Immature natural killer cell (primary cell): Measurements from ENCODE around the gene ZNF683. TPM values are rescaled to one million over a fixed set of nuclear protein-coding genes. Genes with fewer than 3 reads are reported as not detected.
"Not testable (repeated sequence)": the region's sequence is repeated elsewhere in the genome, so short reads cannot be mapped to it uniquely, and the experiment has no call there.

ENCODE experiments used
- DNase-seq, 3 donors: peaks; one replicate each; pipeline ENCODE4 v3.0.0; 2022; ENCODE audit warnings: mixed read lengths in 1 of 3
- H3K27ac Mint-ChIP-seq, 6 donors: one replicate each; pipeline ENCODE4 v1.8.0; 2020; ENCODE audit warnings: mixed read lengths in 6 of 6, mild to moderate bottlenecking in 5 of 6, inconsistent platforms in 4 of 6, moderate library complexity in 3 of 6
- H3K27me3 Mint-ChIP-seq, 3 donors: one replicate each; pipeline ENCODE4 v1.8.0; 2020 to 2021; ENCODE audit warnings: low read depth in 3 of 3, mild to moderate bottlenecking in 3 of 3, mixed read lengths in 3 of 3, moderate library complexity in 3 of 3, inconsistent platforms in 1 of 3
- H3K36me3 Mint-ChIP-seq, 3 donors: one replicate each; pipeline ENCODE4 v1.8.0; 2020; ENCODE audit warnings: mixed read lengths in 3 of 3, inconsistent platforms in 2 of 3, mild to moderate bottlenecking in 2 of 3
- H3K4me1 Mint-ChIP-seq, 2 donors: one replicate each; pipeline ENCODE4 v1.8.0; 2020; ENCODE audit warnings: inconsistent platforms in 2 of 2, mild to moderate bottlenecking in 2 of 2, mixed read lengths in 2 of 2, moderate library complexity in 1 of 2
- H3K4me3 Mint-ChIP-seq, 5 donors: one replicate each; pipeline ENCODE4 v1.8.0; 2020; ENCODE audit warnings: mild to moderate bottlenecking in 5 of 5, mixed read lengths in 5 of 5, inconsistent platforms in 3 of 5, moderate library complexity in 3 of 5
- H3K9me3 Mint-ChIP-seq, 6 donors: one replicate each; pipeline ENCODE4 v1.8.0; 2020; ENCODE audit warnings: mild to moderate bottlenecking in 6 of 6, mixed read lengths in 6 of 6, inconsistent platforms in 4 of 6, moderate library complexity in 3 of 6
- polyA plus RNA-seq, 3 donors: library from polyadenylated mRNA; unstranded; fragments of 300-500 nt; fragmentation: Illumina TruSeq; gene quantifications; one replicate each; pipeline ENCODE4 v1.2.3, GENCODE V29; 2021

Gene ZNF683
- polyA plus RNA-seq, 3 donors from 2014 or later: 4.1 to 61.3 (median 24.2) TPM

GRCh38 chr1:26403656-26404055 lies 31.1 kb upstream of the ZNF683 start:
- DNase-seq: no peak
- Mint-ChIP-seq H3K4me1 (peaks cover 2 to 4% of the 10 kb centered on the region in 2 donors), H3K36me3 (no peaks in the 10 kb centered on the region), H3K27me3 (peaks cover 6 to 33% (median 11%) of the 10 kb centered on the region in 3 donors), H3K4me3 (no peak overlapping the region), H3K9me3 (peaks cover 0 to 3% (median 0%) of the 10 kb centered on the region in 6 donors), H3K27ac (no peak overlapping the region)

GRCh38 chr1:26401891-26402290 lies 29.3 kb upstream of the ZNF683 start:
- Mint-ChIP-seq H3K27me3 (peaks cover 3 to 24% (median 6%) of the 10 kb centered on the region in 3 donors), H3K4me3 (no peak overlapping the region), H3K27ac (no peak overlapping the region), H3K9me3 (peaks cover 0 to 2% (median 0%) of the 10 kb centered on the region in 6 donors), H3K36me3 (no peaks in the 10 kb centered on the region), H3K4me1 (no peaks in the 10 kb centered on the region)
- DNase-seq: no peak

DNA sequence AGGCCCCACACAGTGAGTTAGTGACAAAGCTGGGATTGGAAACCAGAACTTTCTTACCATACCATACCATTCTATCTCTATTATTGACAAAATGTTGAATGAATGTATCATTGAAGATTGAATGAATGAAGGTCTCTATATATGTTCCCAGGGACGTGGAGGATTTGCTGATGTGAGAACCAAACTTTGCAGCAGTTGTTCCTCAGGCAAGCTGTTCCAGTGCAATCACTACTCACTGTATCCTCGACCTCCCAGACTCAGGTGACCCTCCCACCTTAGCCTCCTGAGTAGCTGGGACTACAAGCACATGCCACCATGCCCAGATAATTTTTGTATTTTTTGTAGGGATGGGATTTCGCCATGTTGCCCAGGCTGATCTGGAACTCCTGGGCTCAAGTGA lies 26.5 kb upstream of the ZNF683 start:
- Mint-ChIP-seq H3K27ac (no peak overlapping the region), H3K4me1 (peaks cover 0 to 3% of the 10 kb centered on the region in 2 donors), H3K27me3 (peaks cover 2 to 17% (median 5%) of the 10 kb centered on the region in 3 donors), H3K36me3 (no peaks in the 10 kb centered on the region), H3K4me3 (no peak overlapping the region), H3K9me3 (peaks cover 0 to 2% (median 0%) of the 10 kb centered on the region in 6 donors)
- no peak for DNase-seq

GRCh38 chr1:26395754-26396153 lies 23.2 kb upstream of the ZNF683 start:
- peaks cover 5 to 18% (median 11%) of the 10 kb centered on the region in 3 donors for H3K27me3 Mint-ChIP-seq
- peaks cover 0 to 2% (median 0%) of the 10 kb centered on the region in 6 donors for H3K9me3 Mint-ChIP-seq
- H3K4me1 Mint-ChIP-seq: peaks cover 13 to 14% of the 10 kb centered on the region in 2 donors
- H3K36me3 Mint-ChIP-seq: peaks cover 0 to 3% (median 0%) of the 10 kb centered on the region in 3 donors
- no peak overlapping the region for H3K27ac Mint-ChIP-seq
- no peak for DNase-seq
- H3K4me3 Mint-ChIP-seq: no peak overlapping the region

- H3K4me1 Mint-ChIP-seq: peaks cover 24 to 37% of the 10 kb centered on the region in 2 donors
- H3K27ac Mint-ChIP-seq: peak overlapping the region in 4 of 6 donors; percentile 27 to 62 (median 45)
- H3K27me3 Mint-ChIP-seq: peaks cover 17 to 37% (median 17%) of the 10 kb centered on the region in 3 donors
- H3K9me3 Mint-ChIP-seq: peaks cover 0 to 2% (median 0%) of the 10 kb centered on the region in 6 donors
- peak; percentile 59 to 66 (median 62) for DNase-seq
- H3K36me3 Mint-ChIP-seq: peaks cover 0 to 6% (median 0%) of the 10 kb centered on the region in 3 donors
- H3K4me3 Mint-ChIP-seq: peak overlapping the region in 2 of 5 donors; percentile 20 to 61
Observed at GRCh38 chr1:26391450-26391849, 18.9 kb upstream of the ZNF683 start.

DNA sequence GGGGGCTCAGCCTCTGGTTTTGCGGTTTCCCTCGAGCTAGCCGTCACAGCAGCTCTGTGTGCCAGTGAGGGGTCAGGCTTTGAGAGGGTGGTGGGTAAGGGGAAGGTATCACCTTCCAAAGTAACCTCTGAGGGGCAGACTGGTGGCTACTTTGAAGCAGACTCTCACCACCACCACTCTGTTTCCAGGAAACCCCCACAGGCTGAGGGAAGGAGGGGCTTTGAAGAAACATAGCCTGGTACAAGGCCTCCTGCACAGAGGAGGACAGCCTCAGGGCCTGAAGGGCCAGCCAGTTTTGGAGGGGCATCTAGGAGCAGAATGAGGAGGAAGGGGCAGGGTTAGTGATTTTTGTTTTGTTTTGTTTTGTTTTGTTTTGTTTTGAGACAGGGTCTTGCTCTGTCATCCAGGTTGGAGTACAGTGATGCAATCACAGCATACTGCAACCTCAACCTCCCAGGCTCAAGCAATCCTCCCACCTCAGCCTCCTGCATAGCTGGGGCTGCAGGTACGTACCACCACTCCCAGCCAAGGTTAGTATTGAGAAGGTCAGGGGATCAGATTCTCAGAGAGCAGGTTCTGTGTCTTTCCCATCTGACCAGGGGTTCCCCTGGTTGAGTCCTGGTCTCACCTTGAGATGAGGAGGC lies 17.2 kb upstream of the ZNF683 start:
- peak in 1 of 3 donors; percentile 30 for DNase-seq
- Mint-ChIP-seq H3K4me1 (peaks cover 36 to 52% of the 10 kb centered on the region in 2 donors), H3K9me3 (peaks cover 0 to 2% (median 0%) of the 10 kb centered on the region in 6 donors), H3K4me3 (peak overlapping the region in 2 of 5 donors; percentile 27 to 48), H3K27ac (peak overlapping the region in 1 of 6 donors; percentile 53), H3K27me3 (peaks cover 16 to 41% (median 18%) of the 10 kb centered on the region in 3 donors), H3K36me3 (peaks cover 0 to 6% (median 0%) of the 10 kb centered on the region in 3 donors)

DNA sequence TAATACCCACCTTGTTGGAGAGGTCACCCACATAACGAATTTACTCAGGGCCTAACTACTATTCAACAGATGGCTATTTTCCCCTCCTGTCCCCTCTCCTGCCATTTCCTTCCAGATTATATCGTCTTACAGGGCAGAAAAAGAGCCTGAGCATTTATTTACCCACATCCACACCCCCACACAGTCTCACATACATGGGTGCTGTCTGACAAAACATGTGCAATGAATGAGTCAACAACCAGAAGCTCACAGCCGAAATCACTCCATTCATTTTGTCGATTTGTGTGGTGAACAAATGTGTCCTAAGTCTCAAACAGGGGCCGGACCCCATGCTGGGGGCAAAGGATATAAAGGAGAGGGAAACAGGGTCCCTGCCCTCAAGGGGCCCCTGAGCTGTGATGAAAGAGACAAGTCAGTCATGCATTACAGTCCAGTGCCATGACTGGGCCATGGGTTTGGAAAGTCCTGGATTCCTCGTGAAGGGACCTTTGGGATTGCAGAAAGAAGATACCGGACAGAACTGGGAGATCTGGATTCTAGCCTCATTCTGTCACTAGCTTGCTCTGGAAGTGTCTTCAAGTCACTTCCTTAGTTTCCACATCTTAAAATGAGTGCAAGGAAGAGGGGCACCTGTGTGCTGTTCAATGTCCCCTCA lies 16.4 kb upstream of the ZNF683 start:
- Mint-ChIP-seq H3K9me3 (peaks cover 0 to 2% (median 0%) of the 10 kb centered on the region in 6 donors), H3K4me1 (peaks cover 44 to 60% of the 10 kb centered on the region in 2 donors), H3K27me3 (peaks cover 17 to 42% (median 21%) of the 10 kb centered on the region in 3 donors), H3K36me3 (peaks cover 0 to 6% (median 0%) of the 10 kb centered on the region in 3 donors), H3K4me3 (peak overlapping the region in 2 of 5 donors; percentile 4 to 27), H3K27ac (peak overlapping the region in 2 of 6 donors; percentile 2 to 45)
- no peak for DNase-seq

GRCh38 chr1:26387447-26387846 lies 14.9 kb upstream of the ZNF683 start:
- Mint-ChIP-seq H3K4me1 (peaks cover 50 to 68% of the 10 kb centered on the region in 2 donors), H3K27ac (no peak overlapping the region), H3K27me3 (peaks cover 14 to 48% (median 21%) of the 10 kb centered on the region in 3 donors), H3K9me3 (peaks cover 0 to 2% (median 0%) of the 10 kb centered on the region in 6 donors), H3K4me3 (no peak overlapping the region), H3K36me3 (peaks cover 0 to 6% (median 0%) of the 10 kb centered on the region in 3 donors)
- DNase-seq: no peak

DNA sequence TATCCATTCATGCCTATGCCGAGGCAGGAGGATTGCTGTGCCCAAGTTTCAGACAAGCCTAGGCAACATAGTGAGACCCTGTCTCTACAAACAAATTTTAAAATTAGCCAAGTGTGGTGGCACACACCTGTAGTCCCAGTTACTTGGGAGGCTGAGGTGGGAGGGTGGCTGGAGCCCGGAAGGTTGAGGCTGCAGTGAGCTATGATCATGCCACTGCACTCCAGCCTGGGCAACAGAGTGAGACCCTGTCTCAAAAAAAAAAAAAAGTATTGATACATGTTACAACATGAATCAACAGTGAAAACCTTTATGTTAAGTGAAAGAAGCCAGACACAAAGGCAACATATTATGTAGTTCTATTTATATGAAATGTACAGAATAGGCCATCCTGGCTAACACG lies 12.5 kb upstream of the ZNF683 start:
- not testable (repeated sequence) for H3K9me3 Mint-ChIP-seq, H3K36me3 Mint-ChIP-seq, H3K27ac Mint-ChIP-seq, DNase-seq
- Mint-ChIP-seq H3K27me3 (peaks cover 12 to 57% (median 23%) of the 10 kb centered on the region in 3 donors), H3K4me3 (peak overlapping the region in 3 of 5 donors; percentile 45 to 60 (median 47)), H3K4me1 (peaks cover 43 to 64% of the 10 kb centered on the region in 2 donors)

GRCh38 chr1:26384076-26384475 lies 11.5 kb upstream of the ZNF683 start:
- Mint-ChIP-seq H3K9me3 (peaks cover 0 to 3% (median 0%) of the 10 kb centered on the region in 6 donors), H3K4me1 (peaks cover 41 to 61% of the 10 kb centered on the region in 2 donors), H3K27ac (peak overlapping the region in 5 of 6 donors; percentile 7 to 79 (median 49)), H3K4me3 (peak overlapping the region; percentile 55 to 75 (median 62)), H3K27me3 (peaks cover 8 to 56% (median 20%) of the 10 kb centered on the region in 3 donors), H3K36me3 (peaks cover 0 to 3% (median 0%) of the 10 kb centered on the region in 3 donors)
- DNase-seq: peak; percentile 69 to 70 (median 69)

DNA sequence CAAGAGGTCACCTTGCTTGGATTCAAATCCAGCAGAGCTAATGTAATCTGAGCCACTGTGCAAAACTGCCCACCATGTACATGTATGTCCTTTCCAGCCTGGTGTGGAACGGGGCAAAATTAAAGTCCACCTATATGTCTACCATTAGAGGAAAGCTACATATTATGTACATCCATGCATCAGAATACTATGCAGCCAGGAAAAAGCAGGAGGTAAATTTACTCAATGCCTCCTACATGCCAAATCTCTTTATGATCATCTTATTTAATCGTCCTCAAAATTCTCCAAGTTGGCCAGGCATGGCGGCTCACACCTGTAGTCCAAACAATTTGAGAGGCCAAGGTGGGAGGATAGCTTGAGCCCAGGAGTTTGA lies 6.3 kb upstream of the ZNF683 start:
- Mint-ChIP-seq H3K27ac (peak overlapping the region; percentile 84 to 99 (median 96)), H3K27me3 (peaks cover 17 to 43% (median 17%) of the 10 kb centered on the region in 3 donors), H3K36me3 (peaks cover 0 to 3% (median 0%) of the 10 kb centered on the region in 3 donors), H3K9me3 (peaks cover 0 to 7% (median 0%) of the 10 kb centered on the region in 6 donors), H3K4me3 (peak overlapping the region; percentile 72 to 88 (median 85)), H3K4me1 (peaks cover 67 to 76% of the 10 kb centered on the region in 2 donors)
- no peak for DNase-seq

GRCh38 chr1:26378088-26378878 lies 5.7 kb upstream of the ZNF683 start:
- peaks cover 0 to 3% (median 0%) of the 10 kb centered on the region in 3 donors for H3K36me3 Mint-ChIP-seq
- peaks cover 17 to 41% (median 17%) of the 10 kb centered on the region in 3 donors for H3K27me3 Mint-ChIP-seq
- DNase-seq: peak; percentile 96 to 97 (median 97)
- peaks cover 0 to 7% (median 0%) of the 10 kb centered on the region in 6 donors for H3K9me3 Mint-ChIP-seq
- peaks cover 70 to 79% of the 10 kb centered on the region in 2 donors for H3K4me1 Mint-ChIP-seq
- H3K27ac Mint-ChIP-seq: peak overlapping the region; percentile 84 to 99 (median 96)
- peak overlapping the region; percentile 72 to 88 (median 85) for H3K4me3 Mint-ChIP-seq

GRCh38 chr1:26376050-26376449 lies 3.5 kb upstream of the ZNF683 start:
- Mint-ChIP-seq H3K27ac (peak overlapping the region in 2 of 6 donors; percentile 63 to 97), H3K4me1 (peaks cover 86 to 96% of the 10 kb centered on the region in 2 donors), H3K27me3 (peaks cover 15 to 34% (median 15%) of the 10 kb centered on the region in 3 donors), H3K4me3 (peak overlapping the region in 4 of 5 donors; percentile 15 to 81 (median 47)), H3K36me3 (peaks cover 0 to 4% (median 3%) of the 10 kb centered on the region in 3 donors), H3K9me3 (peaks cover 0 to 7% (median under 1%) of the 10 kb centered on the region in 6 donors)
- no peak for DNase-seq
